H1 (cell line): ENCODE data around the gene RFX1. TPM values are rescaled to one million over a fixed set of nuclear protein-coding genes. Genes with fewer than 3 reads are reported as not detected.
A peak's percentile ranks its signal among the peaks of the same experiment; 100 is the strongest.

Source experiments
- CTCF ChIA-PET: fragments of 300-600 bp; sonication (Branson Sonifier 250); formaldehyde crosslinking; loops from one replicate; lab custom pipeline; 2021; ENCODE audit not compliant: partially characterized antibody; lab: Charles Lee
- POLR2A ChIA-PET: fragments of 300-600 bp; sonication (Branson Sonifier 250); formaldehyde crosslinking; loops from one replicate; lab custom pipeline; 2021; ENCODE audit warnings: inconsistent platforms; ENCODE audit not compliant: partially characterized antibody; lab: Charles Lee
- DNase-seq, 2 experiments: peaks; one replicate each; pipeline versions ENCODE4 v3.0.0 to v3.0.0-alpha.2; 2010 to 2022; ENCODE audit warnings: low spot score in 2 of 2, low read depth in 1 of 2, mixed read lengths in 1 of 2
- FAIRE-seq: peaks from 2 replicates; lab custom pipeline; 2011; peaks lifted over from hg19 to GRCh38; lab: Jason Lieb, UNC
- H2AFZ ChIP-seq: 2 replicates; pipeline ENCODE4 v1.8.1; 2012; ENCODE audit warnings: low read length, inconsistent platforms
- H2AK5ac ChIP-seq: 2 replicates; pipeline ENCODE4 v1.6.1; 2013; ENCODE audit warnings: low read depth, low read length
- H2BK120ac ChIP-seq: replicated peaks from 2 replicates; pipeline ENCODE3; 2013; ENCODE audit warnings: low read depth, low read length, inconsistent platforms
- H2BK12ac ChIP-seq: 2 replicates; pipeline ENCODE4 v1.6.1; 2013; ENCODE audit warnings: low read depth, low read length
- H2BK15ac ChIP-seq: 2 replicates; pipeline ENCODE4 v1.6.1; 2013; ENCODE audit warnings: low read length
- H2BK20ac ChIP-seq: 2 replicates; pipeline ENCODE4 v1.6.1; 2013; ENCODE audit warnings: low read length
- H2BK5ac ChIP-seq: 2 replicates; pipeline ENCODE4 v1.6.1; 2013; ENCODE audit warnings: low read depth, low read length
- H3K14ac ChIP-seq: 2 replicates; pipeline ENCODE4 v1.6.1; 2013; ENCODE audit warnings: inconsistent platforms; ENCODE audit not compliant: insufficient read length
- H3K18ac ChIP-seq: 2 replicates; pipeline ENCODE4 v1.6.1; 2013; ENCODE audit warnings: low read length; ENCODE audit errors: extremely low read depth
- H3K23ac ChIP-seq: 2 replicates; pipeline ENCODE4 v1.6.1; 2013; ENCODE audit warnings: inconsistent platforms; ENCODE audit not compliant: insufficient read length
- H3K23me2 ChIP-seq: 2 replicates; pipeline ENCODE4 v1.6.1; 2013; ENCODE audit warnings: low read depth, low read length
- H3K27ac ChIP-seq: 2 replicates; pipeline ENCODE4 v1.6.1; 2011; ENCODE audit warnings: low read depth, low read length, inconsistent platforms
- H3K27me3 ChIP-seq, 4 experiments: replicated peaks in 1 of 4; 1 replicate in 1 of 4; 2 replicates in 3 of 4; pipeline versions ENCODE4 v1.6.1 to v1.8.1; 2011 to 2013; ENCODE audit warnings: low read length in 3 of 4, mild to moderate bottlenecking in 3 of 4, inconsistent platforms in 2 of 4, mixed read lengths in 2 of 4, moderate library complexity in 1 of 4; ENCODE audit not compliant: control insufficient read depth in 3 of 4, insufficient read depth in 3 of 4; ENCODE audit errors: extremely low read depth in 1 of 4
- H3K36me3 ChIP-seq, 4 experiments: 2 replicates each; pipeline versions ENCODE4 v1.6.1 to v1.8.1; 2011 to 2013; ENCODE audit warnings: mild to moderate bottlenecking in 4 of 4, low read length in 3 of 4, moderate library complexity in 2 of 4, control low read depth in 1 of 4, inconsistent platforms in 1 of 4; ENCODE audit not compliant: insufficient read depth in 4 of 4, control insufficient read depth in 2 of 4
- H3K4ac ChIP-seq: replicated peaks from 2 replicates; pipeline ENCODE3; 2013; ENCODE audit warnings: low read length, low read depth, mixed read lengths, inconsistent platforms; ENCODE audit not compliant: insufficient read length
- H3K4me1 ChIP-seq, 4 experiments: replicated peaks in 1 of 4; 1 replicate in 1 of 4; 2 replicates in 3 of 4; pipeline versions ENCODE4 v1.6.1 to v1.8.1; 2011 to 2013; ENCODE audit warnings: low read length in 3 of 4, inconsistent platforms in 2 of 4, mixed read lengths in 1 of 4; ENCODE audit not compliant: insufficient read depth in 4 of 4, control insufficient read depth in 3 of 4
- H3K4me2 ChIP-seq, 2 experiments: 2 replicates each; pipeline versions ENCODE4 v1.6.1 to v1.8.1; 2011 to 2013; ENCODE audit warnings: low read depth in 2 of 2, low read length in 2 of 2, control low read depth in 1 of 2, inconsistent platforms in 1 of 2, mild to moderate bottlenecking in 1 of 2; ENCODE audit not compliant: insufficient read depth in 1 of 2
- H3K4me3 ChIP-seq, 4 experiments: fragments of 200-600, 300-600 bp in 1 of 4; sonication (generic), shearing (Covaris generic), sonication (Bioruptor Twin) in 1 of 4; 2 replicates each; pipeline versions ENCODE4 v1.5.1 to v1.8.1; 2011 to 2016; ENCODE audit warnings: low read length in 4 of 4, low read depth in 3 of 4, control low read depth in 2 of 4, inconsistent platforms in 2 of 4, mild to moderate bottlenecking in 2 of 4, mixed read lengths in 1 of 4, moderate library complexity in 1 of 4; ENCODE audit not compliant: insufficient read depth in 2 of 4; ENCODE audit errors: extremely low read depth in 1 of 4
- H3K56ac ChIP-seq: replicated peaks from 2 replicates; pipeline ENCODE3; 2013; ENCODE audit warnings: low read depth, mild to moderate bottlenecking, mixed read lengths, low read length, inconsistent platforms; ENCODE audit not compliant: insufficient read length
- H3K79me1 ChIP-seq: 2 replicates; pipeline ENCODE4 v1.6.1; 2013; ENCODE audit warnings: low read depth, low read length, control low read depth
- H3K79me2 ChIP-seq, 2 experiments: 2 replicates each; pipeline versions ENCODE4 v1.6.1 to v1.8.1; 2012 to 2013; ENCODE audit warnings: low read length in 2 of 2, mild to moderate bottlenecking in 2 of 2, inconsistent platforms in 1 of 2; ENCODE audit not compliant: insufficient read depth in 2 of 2, control insufficient read depth in 1 of 2
- H3K9ac ChIP-seq, 4 experiments: replicated peaks in 1 of 4; 1 replicate in 1 of 4; 2 replicates in 3 of 4; pipeline versions ENCODE4 v1.6.1 to v1.8.1; 2011 to 2013; ENCODE audit warnings: low read depth in 3 of 4, low read length in 3 of 4, control low read depth in 2 of 4, mild to moderate bottlenecking in 2 of 4, moderate library complexity in 2 of 4, inconsistent platforms in 1 of 4; ENCODE audit errors: extremely low read depth in 1 of 4
- H3K9me3 ChIP-seq, 2 experiments: 2 replicates each; pipeline versions ENCODE4 v1.6.1 to v1.8.1; 2012 to 2013; ENCODE audit warnings: mild to moderate bottlenecking in 2 of 2, moderate library complexity in 2 of 2, control low read depth in 1 of 2, inconsistent platforms in 1 of 2, low read depth in 1 of 2, low read length in 1 of 2, mixed read lengths in 1 of 2; ENCODE audit not compliant: insufficient read depth in 2 of 2
- H4K20me1 ChIP-seq, 2 experiments: replicated peaks in 1 of 2; 2 replicates each; pipeline versions ENCODE3 to v1.8.1; 2011 to 2013; ENCODE audit warnings: inconsistent platforms in 2 of 2, low read length in 2 of 2, mild to moderate bottlenecking in 1 of 2; ENCODE audit not compliant: insufficient read depth in 2 of 2, control insufficient read depth in 1 of 2
- H4K5ac ChIP-seq: 2 replicates; pipeline ENCODE4 v1.6.1; 2013; ENCODE audit warnings: low read length, low read depth, mixed read lengths, inconsistent platforms; ENCODE audit not compliant: insufficient read length
- H4K8ac ChIP-seq: 2 replicates; pipeline ENCODE4 v1.8.0; 2013; ENCODE audit warnings: mild to moderate bottlenecking, moderate library complexity, low read length, inconsistent platforms; ENCODE audit not compliant: insufficient read depth; ENCODE audit errors: extremely low read depth
- H4K91ac ChIP-seq: replicated peaks from 2 replicates; pipeline ENCODE3; 2013; ENCODE audit warnings: low read length, mixed read lengths, inconsistent platforms; ENCODE audit not compliant: insufficient read length
- ASH2L ChIP-seq: fragments of 200-600, 300-600 bp; sonication (generic); IDR thresholded peaks from one replicate; pipeline ENCODE4 v1.7.1; 2017; ENCODE audit warnings: low read length
- CBX5 ChIP-seq: fragments of 300-800, 300-1000 bp; sonication (generic); IDR thresholded peaks from 2 replicates; pipeline ENCODE4 v1.7.1; 2016; ENCODE audit warnings: antibody characterized with exemption, low read length, low read depth
- GABPA ChIP-seq: IDR thresholded peaks from 2 replicates; pipeline ENCODE4 v1.6.1; 2011; ENCODE audit warnings: mild to moderate bottlenecking, low read length, moderate library complexity, borderline replicate concordance; ENCODE audit not compliant: insufficient read depth
- HDAC6 ChIP-seq: IDR thresholded peaks from one replicate; pipeline ENCODE4 v1.7.1; 2012; ENCODE audit warnings: low read depth, mild to moderate bottlenecking, inconsistent platforms, low read length, moderate library complexity
- POLR2AphosphoS5 ChIP-seq: IDR thresholded peaks from 2 replicates; pipeline ENCODE4 v1.6.1; 2011; ENCODE audit warnings: low read depth, low read length
- RNF2 ChIP-seq: fragments of 200-900, 300-1000 bp; sonication (generic); IDR thresholded peaks from 2 replicates; pipeline ENCODE4 v1.7.1; 2016; ENCODE audit warnings: borderline replicate concordance, low read depth, mild to moderate bottlenecking, antibody characterized with exemption, low read length; ENCODE audit not compliant: poor library complexity, severe bottlenecking; ENCODE audit errors: missing control alignments
- SIN3A ChIP-seq, 2 experiments: IDR thresholded peaks in 1 of 2; conservative IDR thresholded peaks in 1 of 2; 2 replicates each; pipeline ENCODE4 v1.6.1; 2011 to 2012; ENCODE audit warnings: low read length in 2 of 2, improper control_type of control experiment in 1 of 2, low read depth in 1 of 2, mild to moderate bottlenecking in 1 of 2
- TEAD4 ChIP-seq: IDR thresholded peaks from 2 replicates; pipeline ENCODE4 v1.6.1; 2012; ENCODE audit warnings: low read depth, low read length, inconsistent platforms, mixed read lengths
- YY1 ChIP-seq: IDR thresholded peaks from 2 replicates; pipeline ENCODE4 v1.6.1; 2011; ENCODE audit warnings: low read depth, mild to moderate bottlenecking, low read length
- ZNF274 ChIP-seq: IDR thresholded peaks from 2 replicates; pipeline ENCODE4 v1.7.0; 2012; ENCODE audit warnings: low read length, borderline replicate concordance; ENCODE audit errors: extremely low read depth
- WGBS, 2 experiments: shearing (Covaris generic) in 1 of 2; methylation state at CpG; one replicate each; pipeline versions ENCODE4 v1.1.6 to v1.1.7; 2013 to 2015; ENCODE audit warnings: low lambda C conversion rate in 2 of 2, mixed read lengths in 2 of 2, inconsistent platforms in 1 of 2, low coverage in 1 of 2, missing lambda C conversion rate in 1 of 2; ENCODE audit not compliant: insufficient replicate concordance in 2 of 2, insufficient coverage in 1 of 2, insufficient read length in 1 of 2; ENCODE audit errors: extremely low coverage in 1 of 2, missing lambda C conversion rate in 1 of 2; 5-methylcytosine and 5-hydroxymethylcytosine counted together
- polyA plus RNA-seq, 7 experiments: library from polyadenylated mRNA; depleted of rRNA in 3 of 7; stranded (reverse) in 5 of 7; unstranded in 2 of 7; fragments of >200 nt in 5 of 7; fragments of 200-250 nt in 2 of 7; gene quantifications; 1 replicate in 5 of 7; 2 replicates in 1 of 7; 4 replicates in 1 of 7; pipeline versions ENCODE4 v1.2.1 to v1.2.3, GENCODE V29; 2011 to 2013; ENCODE audit warnings: missing spikeins in 2 of 7, mixed read lengths in 2 of 7
- total RNA-seq: library from RNA; stranded (reverse); fragmentation: NEBNext Ultra II Directional; extraction: Animal tissue kit (Norgen Biotek cat#: 25700); gene quantifications from 2 replicates; pipeline ENCODE4 v1.2.1, GENCODE V29; 2021
- TF ChIP-seq, protein P1 (sequence below), 3 experiments: IDR thresholded peaks; 1 replicate in 2 of 3; 2 replicates in 1 of 3; pipeline versions ENCODE4 v1.5.1 to v1.6.1; 2011; ENCODE audit warnings: low read length in 3 of 3, mild to moderate bottlenecking in 3 of 3, inconsistent platforms in 2 of 3, low read depth in 1 of 3, moderate library complexity in 1 of 3; ENCODE audit not compliant: insufficient read depth in 1 of 3; ENCODE audit errors: control extremely low read depth in 1 of 3

RFX1 gene
- total and polyA plus RNA-seq, 2 of the 8 experiments (the other 6 are each of a cell fraction or from before 2014, with no cell fraction given), result 4.9 to 17.0 TPM

DNA sequence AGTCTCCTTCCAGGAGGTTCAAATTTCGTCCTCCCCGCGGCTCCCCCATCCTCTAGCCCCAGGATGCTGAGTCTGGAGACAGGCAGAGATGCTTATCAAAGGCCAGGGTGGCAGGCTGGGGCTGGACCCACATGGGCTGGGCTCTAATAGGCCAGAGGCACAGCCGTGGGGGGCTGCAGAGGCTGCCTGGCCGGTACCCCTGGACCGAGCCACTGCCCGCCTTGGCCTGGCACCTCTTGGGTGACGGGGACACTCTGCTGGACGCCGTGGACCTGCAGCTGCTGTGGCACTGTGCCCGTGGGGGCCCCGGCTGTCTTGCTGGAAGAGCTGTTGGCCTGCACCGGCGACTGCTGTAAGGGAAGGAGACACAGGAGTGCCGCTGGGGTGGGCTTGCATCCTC is 25.8 kb downstream of the RFX1 start:
- no peak overlapping the region for H2BK20ac ChIP-seq
- peak overlapping the region; percentile 65; the same call in 1 of the 2 replicates for H2AK5ac ChIP-seq
- H2BK15ac ChIP-seq, result no peak overlapping the region
- peaks cover 0 to 24% (median 18%) of the 10 kb centered on the region in 4 experiments; a peak in 6 of 7 replicates for H3K4me1 ChIP-seq
- no peak overlapping the region for H3K14ac ChIP-seq
- no peak overlapping the region for H2AFZ ChIP-seq
- H3K4ac ChIP-seq, result no peak overlapping the region
- no peak overlapping the region for H3K23ac ChIP-seq
- no peaks in the 10 kb centered on the region for H3K27me3 ChIP-seq
- H3K79me1 ChIP-seq, result no peaks in the 10 kb centered on the region
- H4K5ac ChIP-seq, result no peak overlapping the region
- no peak overlapping the region for H2BK12ac ChIP-seq
- H3K9me3 ChIP-seq, result no peaks in the 10 kb centered on the region
- no peak overlapping the region for H3K18ac ChIP-seq
- no peaks in the 10 kb centered on the region for H3K79me2 ChIP-seq
- DNase-seq (no peak), FAIRE-seq (no peak)
- H3K4me3 ChIP-seq, result no peak overlapping the region
- H3K9ac ChIP-seq, result no peak overlapping the region
- ChIA-PET POLR2A (interaction anchor here (1.0 to 4.3 kb wide), 7 partner anchors 9 to 27 kb away, joined by 3 to 34 read pairs (median 9); partner anchors contain the start of gene DCAF15), CTCF (interaction anchor here (0.9 to 10.3 kb wide), 4 partner anchors 9 to 77 kb away, joined by 3 to 77 read pairs (median 6); partner anchors contain the start of gene IL27RA)
- H4K8ac ChIP-seq, result no peak overlapping the region
- no peaks in the 10 kb centered on the region; the same call in 1 of the 2 replicates for H3K23me2 ChIP-seq
- H3K27ac ChIP-seq, result no peak overlapping the region
- H4K91ac ChIP-seq, result peak overlapping the region; percentile 54
- peaks cover 0 to 7% (median 0%) of the 10 kb centered on the region in 4 experiments; a peak in 1 of 8 replicates for H3K36me3 ChIP-seq
- no peak overlapping the region for H3K4me2 ChIP-seq
- WGBS, 2 experiments, result 85% methylated on average over 14 of the region's 15 CpGs; no CpG with 5 or more reads in 1 of the 2 experiments
- H2BK5ac ChIP-seq, result no peak overlapping the region
- no peak overlapping the region for H2BK120ac ChIP-seq
- no peaks in the 10 kb centered on the region for H4K20me1 ChIP-seq
- H3K56ac ChIP-seq, result no peak overlapping the region
- no peak for TF ChIP-seq SIN3A (conservative IDR thresholded peaks at IDR 0.05 in 1 of 2, IDR thresholded peaks at IDR 0.05 in 1 of 2; ENCODE audit: low read depth in 1 of 2, low read length in 2 of 2)
- TF ChIP-seq POLR2AphosphoS5, result no peak
- TF ChIP-seq RNF2, result no peak
- TF ChIP-seq CBX5, result no peak
- TF ChIP-seq ASH2L, result no peak
- no peak for TF ChIP-seq YY1
- no peak for TF ChIP-seq ZNF274
- no peak for TF ChIP-seq GABPA
- TF ChIP-seq, protein P1, sequence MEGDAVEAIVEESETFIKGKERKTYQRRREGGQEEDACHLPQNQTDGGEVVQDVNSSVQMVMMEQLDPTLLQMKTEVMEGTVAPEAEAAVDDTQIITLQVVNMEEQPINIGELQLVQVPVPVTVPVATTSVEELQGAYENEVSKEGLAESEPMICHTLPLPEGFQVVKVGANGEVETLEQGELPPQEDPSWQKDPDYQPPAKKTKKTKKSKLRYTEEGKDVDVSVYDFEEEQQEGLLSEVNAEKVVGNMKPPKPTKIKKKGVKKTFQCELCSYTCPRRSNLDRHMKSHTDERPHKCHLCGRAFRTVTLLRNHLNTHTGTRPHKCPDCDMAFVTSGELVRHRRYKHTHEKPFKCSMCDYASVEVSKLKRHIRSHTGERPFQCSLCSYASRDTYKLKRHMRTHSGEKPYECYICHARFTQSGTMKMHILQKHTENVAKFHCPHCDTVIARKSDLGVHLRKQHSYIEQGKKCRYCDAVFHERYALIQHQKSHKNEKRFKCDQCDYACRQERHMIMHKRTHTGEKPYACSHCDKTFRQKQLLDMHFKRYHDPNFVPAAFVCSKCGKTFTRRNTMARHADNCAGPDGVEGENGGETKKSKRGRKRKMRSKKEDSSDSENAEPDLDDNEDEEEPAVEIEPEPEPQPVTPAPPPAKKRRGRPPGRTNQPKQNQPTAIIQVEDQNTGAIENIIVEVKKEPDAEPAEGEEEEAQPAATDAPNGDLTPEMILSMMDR (IDR thresholded peaks at IDR 0.05; ENCODE audit: control extremely low read depth in 1 of 3, insufficient read depth in 1 of 3, low read depth in 1 of 3, low read length in 3 of 3), result no peak
- no peak for TF ChIP-seq TEAD4
- TF ChIP-seq HDAC6, result no peak
